Thymus (tissue), 11 donors: ENCODE results near the gene P2RX2. TPM values are rescaled to one million over a fixed set of nuclear protein-coding genes. Genes with fewer than 3 reads are reported as not detected.

Experiments
- DNase-seq, 9 donors: peaks; one replicate each; pipeline ENCODE4 v3.0.0-alpha.2; 2013; ENCODE audit warnings: low spot score in 9 of 9, low read depth in 6 of 9, missing footprints in 1 of 9
- H3K27ac ChIP-seq, 2 donors: one replicate each; pipeline ENCODE4 v1.5.1; 2013; ENCODE audit warnings: control low read depth in 1 of 2, low read depth in 1 of 2, low read length in 1 of 2, mild to moderate bottlenecking in 1 of 2, moderate library complexity in 1 of 2
- H3K27me3 ChIP-seq, 2 donors: one replicate each; pipeline ENCODE4 v1.5.1; 2013; ENCODE audit warnings: low read length in 1 of 2; ENCODE audit not compliant: control insufficient read depth in 2 of 2, insufficient read depth in 1 of 2
- H3K36me3 ChIP-seq, 2 donors: one replicate each; pipeline ENCODE4 v1.5.1; 2013; ENCODE audit warnings: low read length in 1 of 2, mild to moderate bottlenecking in 1 of 2, moderate library complexity in 1 of 2; ENCODE audit not compliant: control insufficient read depth in 2 of 2, insufficient read depth in 2 of 2
- H3K4me1 ChIP-seq, 2 donors: one replicate each; pipeline ENCODE4 v1.5.1; 2013; ENCODE audit warnings: low read length in 2 of 2; ENCODE audit not compliant: control insufficient read depth in 2 of 2, insufficient read depth in 2 of 2
- H3K4me3 ChIP-seq, 2 donors: one replicate each; pipeline ENCODE4 v1.5.1; 2013; ENCODE audit warnings: low read length in 2 of 2, control low read depth in 1 of 2, mild to moderate bottlenecking in 1 of 2
- H3K9me3 ChIP-seq, 2 donors: one replicate each; pipeline ENCODE4 v1.5.1; 2013; ENCODE audit warnings: low read length in 1 of 2, mild to moderate bottlenecking in 1 of 2; ENCODE audit not compliant: control insufficient read depth in 2 of 2, insufficient read depth in 1 of 2
- WGBS: extraction: QIAGEN DNeasy Blood & Tissue Kit; methylation state at CpG from one replicate; pipeline ENCODE4 v1.1.7; 2013; 5-methylcytosine and 5-hydroxymethylcytosine counted together
- polyA plus RNA-seq: library from polyadenylated mRNA; stranded (reverse); fragments of 200-250 nt; gene quantifications from one replicate; pipeline ENCODE4 v1.2.3, GENCODE V29; 2013
- total RNA-seq: library from RNA; stranded (reverse); fragments of 120-200 nt; gene quantifications from one replicate; pipeline ENCODE4 v1.2.4, GENCODE V29; 2013
- donor health status: healthy.

The P2RX2 gene
- total and polyA plus RNA-seq, 2 donors: 0.66 to 2.5 TPM

- Histone ChIP-seq H3K27me3 (peaks cover 0 to 4% of the 10 kb centered on the region in 2 donors), H3K9me3 (no peaks in the 10 kb centered on the region), H3K4me1 (peaks cover 0 to 2% of the 10 kb centered on the region in 2 donors), H3K27ac (no peak overlapping the region), H3K36me3 (peaks cover 20 to 55% of the 10 kb centered on the region in 2 donors), H3K4me3 (no peak overlapping the region)
- 92% methylated on average over 17 of the region's 17 CpGs for WGBS
- DNase-seq: no peak
Measured at GRCh38 chr12:132581348-132582057, 37.1 kb upstream of the P2RX2 start.

GRCh38 chr12:132582058-132582420 lies 36.5 kb upstream of the P2RX2 start:
- peaks cover 0 to 4% of the 10 kb centered on the region in 2 donors for H3K27me3 ChIP-seq
- H3K4me1 ChIP-seq: peaks cover 0 to 2% of the 10 kb centered on the region in 2 donors
- WGBS: 95% methylated on average over 24 of the region's 24 CpGs
- H3K36me3 ChIP-seq: peaks cover 16 to 50% of the 10 kb centered on the region in 2 donors
- no peaks in the 10 kb centered on the region for H3K9me3 ChIP-seq
- no peak overlapping the region for H3K4me3 ChIP-seq
- H3K27ac ChIP-seq: no peak overlapping the region
- no peak for DNase-seq

- peaks cover 0 to 4% of the 10 kb centered on the region in 2 donors for H3K27me3 ChIP-seq
- WGBS: 93% methylated on average over 89 of the region's 89 CpGs
- no peak for DNase-seq
- H3K4me1 ChIP-seq: peaks cover 0 to 2% of the 10 kb centered on the region in 2 donors
- no peaks in the 10 kb centered on the region for H3K9me3 ChIP-seq
- no peak overlapping the region for H3K27ac ChIP-seq
- H3K36me3 ChIP-seq: peaks cover 12 to 42% of the 10 kb centered on the region in 2 donors
- no peak overlapping the region for H3K4me3 ChIP-seq
Measured at GRCh38 chr12:132582582-132583410, 35.8 kb upstream of the P2RX2 start.

- 97% methylated on average over 50 of the region's 50 CpGs for WGBS
- Histone ChIP-seq H3K9me3 (no peaks in the 10 kb centered on the region), H3K27ac (no peak overlapping the region), H3K36me3 (peaks cover 11 to 40% of the 10 kb centered on the region in 2 donors), H3K4me1 (peaks cover 0 to 2% of the 10 kb centered on the region in 2 donors), H3K4me3 (no peak overlapping the region), H3K27me3 (peaks cover 0 to 4% of the 10 kb centered on the region in 2 donors)
- no peak for DNase-seq
Measured at GRCh38 chr12:132583411-132583710, 35.2 kb upstream of the P2RX2 start.

DNA sequence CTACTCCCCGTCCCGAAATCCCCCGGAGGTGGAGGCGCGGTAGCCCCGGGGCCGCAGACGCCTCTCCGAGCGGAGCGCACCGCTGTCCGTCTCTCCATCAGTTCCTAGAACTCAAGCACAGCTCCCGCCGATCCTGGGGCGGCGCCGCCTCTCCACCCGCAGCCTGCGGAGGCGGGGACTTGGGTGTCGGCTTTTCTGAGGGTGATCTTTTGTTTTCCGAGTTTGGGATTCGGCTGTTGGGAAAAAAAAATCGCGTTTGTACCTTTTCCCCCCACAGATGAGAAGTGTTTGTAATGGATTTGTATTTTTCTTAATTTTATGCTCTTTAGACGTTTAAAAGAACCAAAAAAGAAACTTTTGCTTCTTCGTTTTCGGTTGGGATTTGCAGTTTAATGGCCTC lies 34.8 kb upstream of the P2RX2 start:
- Histone ChIP-seq H3K27me3 (peaks cover 0 to 6% of the 10 kb centered on the region in 2 donors), H3K27ac (no peak overlapping the region), H3K9me3 (no peaks in the 10 kb centered on the region), H3K36me3 (peaks cover 11 to 36% of the 10 kb centered on the region in 2 donors), H3K4me3 (no peak overlapping the region), H3K4me1 (peaks cover 0 to 2% of the 10 kb centered on the region in 2 donors)
- WGBS: 95% methylated on average over 29 of the region's 29 CpGs
- no peak for DNase-seq

- Histone ChIP-seq H3K36me3 (peaks cover 11 to 34% of the 10 kb centered on the region in 2 donors), H3K4me3 (no peak overlapping the region), H3K9me3 (no peaks in the 10 kb centered on the region), H3K27me3 (peaks cover 0 to 9% of the 10 kb centered on the region in 2 donors), H3K4me1 (no peaks in the 10 kb centered on the region), H3K27ac (no peak overlapping the region)
- WGBS: 97% methylated on average over 14 of the region's 14 CpGs
- DNase-seq: no peak
Measured at GRCh38 chr12:132584429-132584828, 34.1 kb upstream of the P2RX2 start.

DNA sequence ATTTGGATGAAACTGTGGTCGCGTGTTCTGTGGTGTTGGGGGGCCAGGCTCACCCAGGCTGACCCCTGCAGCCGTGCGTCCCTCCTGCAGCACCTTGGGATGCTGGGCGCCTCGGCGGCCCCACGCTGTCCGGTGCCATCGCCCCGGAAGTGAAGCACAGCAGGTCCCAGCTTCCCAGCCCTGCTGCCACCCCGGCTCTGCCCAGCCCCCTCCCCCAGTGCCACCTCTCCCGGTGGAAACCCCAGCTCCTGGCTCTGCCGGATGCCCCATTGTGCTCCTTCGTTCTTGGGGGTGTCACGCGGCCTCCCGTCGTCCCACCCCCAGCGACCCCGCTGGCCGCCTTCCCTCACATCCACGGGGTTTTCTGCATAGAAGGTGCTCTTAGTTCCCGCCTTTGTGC lies 33.4 kb upstream of the P2RX2 start:
- WGBS: 91% methylated on average over 24 of the region's 24 CpGs
- no peak for DNase-seq

DNA sequence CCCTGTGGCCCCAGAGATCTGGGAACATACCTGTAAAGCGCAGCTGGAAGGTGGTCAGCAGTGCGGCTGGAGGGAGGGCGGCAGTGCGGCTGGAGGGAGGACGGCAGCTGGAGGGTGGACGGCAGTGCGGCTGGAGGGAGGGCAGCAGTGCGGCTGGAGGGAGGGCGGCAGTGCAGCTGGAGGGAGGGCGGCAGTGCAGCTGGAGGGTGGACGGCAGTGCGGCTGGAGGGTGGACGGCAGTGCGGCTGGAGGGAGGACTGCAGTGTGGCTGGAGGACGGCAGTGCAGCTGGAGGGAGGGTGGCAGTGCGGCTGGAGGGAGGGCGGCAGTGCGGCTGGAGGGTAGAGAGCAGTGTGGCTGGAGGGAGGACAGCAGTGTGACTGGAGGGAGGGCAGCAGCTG lies 31.6 kb upstream of the P2RX2 start:
- Histone ChIP-seq H3K36me3 (peaks cover 2 to 21% of the 10 kb centered on the region in 2 donors), H3K27me3 (peaks cover 0 to 14% of the 10 kb centered on the region in 2 donors), H3K4me3 (no peak overlapping the region), H3K9me3 (no peaks in the 10 kb centered on the region), H3K4me1 (no peaks in the 10 kb centered on the region), H3K27ac (no peak overlapping the region)
- DNase-seq: no peak
- 89% methylated on average over 18 of the region's 18 CpGs for WGBS

More for the DNA sequence above, 33.4 kb upstream of the P2RX2 start:
- Histone ChIP-seq H3K9me3 (no peaks in the 10 kb centered on the region), H3K36me3 (peaks cover 11 to 34% of the 10 kb centered on the region in 2 donors), H3K4me3 (no peak overlapping the region), H3K27me3 (peaks cover 0 to 15% of the 10 kb centered on the region in 2 donors), H3K4me1 (no peaks in the 10 kb centered on the region), H3K27ac (no peak overlapping the region)

DNA sequence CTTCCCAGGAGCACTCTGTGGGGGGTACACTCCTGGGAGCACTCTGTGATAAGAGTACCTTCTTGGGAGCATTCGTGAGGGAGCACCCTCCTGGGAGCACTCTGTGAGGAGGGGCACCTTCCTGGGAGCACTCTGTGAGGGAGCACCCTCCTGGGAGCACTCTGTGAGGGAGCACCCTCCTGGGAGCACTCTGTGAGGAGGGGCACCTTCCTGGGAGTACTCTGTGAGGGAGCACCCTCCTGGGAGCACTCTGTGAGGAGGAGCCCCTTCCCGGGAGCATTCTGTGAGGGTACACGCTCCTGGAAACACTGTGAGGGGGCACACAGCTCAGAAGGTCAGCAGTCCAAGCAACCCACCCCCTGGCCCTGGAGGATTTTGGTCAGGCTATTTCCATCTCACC lies 30.8 kb upstream of the P2RX2 start:
- Histone ChIP-seq H3K27ac (no peak overlapping the region), H3K4me3 (no peak overlapping the region), H3K27me3 (peaks cover 0 to 16% of the 10 kb centered on the region in 2 donors), H3K36me3 (peaks cover 2 to 14% of the 10 kb centered on the region in 2 donors), H3K9me3 (no peaks in the 10 kb centered on the region), H3K4me1 (no peaks in the 10 kb centered on the region)
- DNase-seq: no peak
- WGBS: 72% methylated on average over 3 of the region's 3 CpGs
